K562 (cell line): ENCODE results near the gene ABR. TPM values are rescaled to one million over a fixed set of nuclear protein-coding genes. Genes with fewer than 3 reads are reported as not detected.
"Not testable (repeated sequence)": the region's sequence is repeated elsewhere in the genome, so short reads cannot be mapped to it uniquely, and the experiment has no call there.

Source experiments
- ATAC-seq: fragments of 200-7000 bp; cut with Tn5 transposase; 3 replicates; pipeline ENCODE4 v1.9.1; 2020; ENCODE audit warnings: moderate library complexity
- BruUV-seq: library from RNA; stranded (reverse); fragments of 400-500 nt; replicated peaks from 2 replicates; lab custom pipeline; 2021; lab: Mats Ljungman, UMichigan
- CTCF ChIA-PET: fragments of 300-600 bp; formaldehyde crosslinking; extraction: SDS; loops from one replicate; lab custom pipeline; 2021; ENCODE audit warnings: low intra/inter-chr PET ratio; lab: Yijun Ruan, JAX
- POLR2A ChIA-PET: fragments of 300-600, 350-650 bp; sonication (Branson Sonifier 250); formaldehyde crosslinking; extraction: SDS; loops from one replicate; lab custom pipeline; 2021; ENCODE audit warnings: antibody characterized with exemption, inconsistent platforms; lab: Yijun Ruan, JAX
- DNase-seq, 4 experiments: peaks; one replicate each; pipeline versions ENCODE4 v3.0.0 to v3.0.0-alpha.2; 2011 to 2018; ENCODE audit warnings: low spot score in 3 of 4, mixed read lengths in 3 of 4; ENCODE audit errors: extremely low read depth in 1 of 4
- FAIRE-seq: peaks from 2 replicates; lab custom pipeline; 2011; peaks lifted over from hg19 to GRCh38; lab: Jason Lieb, UNC
- H2AFZ ChIP-seq: 2 replicates; pipeline ENCODE4 v1.6.0; 2011; ENCODE audit warnings: low read depth, low read length, control low read depth, inconsistent platforms
- H3K27ac ChIP-seq: fragments of 200-600 bp; 3 replicates; pipeline ENCODE4 v1.8.0; 2011; ENCODE audit warnings: low read depth, mild to moderate bottlenecking, control low read depth, inconsistent platforms, low read length, moderate library complexity, mixed read lengths; ENCODE audit errors: extremely low read depth
- H3K27me3 ChIP-seq, 2 experiments: fragments of 300-600 bp in 1 of 2; 2 replicates in 1 of 2; 3 replicates in 1 of 2; pipeline versions ENCODE4 v1.6.0 to v1.8.0; 2011; ENCODE audit warnings: inconsistent platforms in 2 of 2, low read length in 2 of 2, mild to moderate bottlenecking in 1 of 2, mixed read lengths in 1 of 2, moderate library complexity in 1 of 2; ENCODE audit not compliant: control insufficient read depth in 2 of 2, insufficient read depth in 2 of 2
- H3K36me3 ChIP-seq: fragments of 300-600 bp; 3 replicates; pipeline ENCODE4 v1.8.0; 2011; ENCODE audit warnings: mild to moderate bottlenecking, low read length, inconsistent platforms; ENCODE audit not compliant: control insufficient read depth, insufficient read depth
- H3K4me1 ChIP-seq, 2 experiments: fragments of 200-600 bp in 1 of 2; replicated peaks in 1 of 2; 2 replicates in 1 of 2; 3 replicates in 1 of 2; pipeline versions ENCODE4 v1.5.1 to v1.8.0; 2011; ENCODE audit warnings: inconsistent platforms in 2 of 2, low read length in 2 of 2, mild to moderate bottlenecking in 1 of 2, mixed read lengths in 1 of 2, moderate library complexity in 1 of 2; ENCODE audit not compliant: control insufficient read depth in 2 of 2, insufficient read depth in 2 of 2
- H3K4me2 ChIP-seq: 2 replicates; pipeline ENCODE4 v1.6.1; 2011; ENCODE audit warnings: low read length, control low read depth, inconsistent platforms, mixed read lengths; ENCODE audit not compliant: insufficient read depth
- H3K4me3 ChIP-seq: fragments of 200-600 bp; sonication (generic), shearing (Covaris generic); 2 replicates; pipeline ENCODE4 v1.5.1; 2016; ENCODE audit warnings: control low read depth, inconsistent platforms
- H3K79me2 ChIP-seq: fragments of 200-600 bp; 3 replicates; pipeline ENCODE4 v1.8.0; 2011; ENCODE audit warnings: low read length, inconsistent platforms; ENCODE audit not compliant: control insufficient read depth, insufficient read depth
- H3K9ac ChIP-seq, 2 experiments: 2 replicates each; pipeline versions ENCODE4 v1.6.0 to v1.6.1; 2011; ENCODE audit warnings: low read depth in 2 of 2, low read length in 2 of 2, control low read depth in 1 of 2, inconsistent platforms in 1 of 2, mild to moderate bottlenecking in 1 of 2, mixed read lengths in 1 of 2; ENCODE audit not compliant: insufficient read depth in 1 of 2
- H3K9me1 ChIP-seq: one replicate; pipeline ENCODE4 v1.6.0; 2011; ENCODE audit warnings: inconsistent platforms, mild to moderate bottlenecking, low read length, moderate library complexity; ENCODE audit not compliant: control insufficient read depth, insufficient read depth
- H3K9me3 ChIP-seq: replicated peaks from 2 replicates; pipeline ENCODE4 v1.5.1; 2011; ENCODE audit warnings: low read depth, low read length, inconsistent platforms; ENCODE audit not compliant: control insufficient read depth, insufficient read depth
- H4K20me1 ChIP-seq: replicated peaks from 2 replicates; pipeline ENCODE4 v1.6.1; 2011; ENCODE audit warnings: low read length, inconsistent platforms, mixed read lengths; ENCODE audit not compliant: control insufficient read depth, insufficient read depth
- ERF ChIP-seq: fragments of 450-650 bp; formaldehyde crosslinking; IDR thresholded peaks from 2 replicates; pipeline ENCODE4 v1.4.0; 2020; ENCODE audit warnings: mild to moderate bottlenecking, mixed read lengths
- POLR3G ChIP-seq: IDR thresholded peaks from 2 replicates; pipeline ENCODE4 v1.6.1; 2011; ENCODE audit not compliant: insufficient read length, insufficient replicate concordance; ENCODE audit errors: extremely low read depth
- SPI1 ChIP-seq: IDR thresholded peaks from 2 replicates; pipeline ENCODE4 v1.6.1; 2011; ENCODE audit warnings: low read depth, low read length, control low read depth, borderline replicate concordance
- ZFP36 ChIP-seq: fragments of 150-350 bp; IDR thresholded peaks from 2 replicates; pipeline ENCODE4 v1.6.1; 2018; ENCODE audit warnings: low read length, low read depth; ENCODE audit not compliant: partially characterized antibody
- ZKSCAN3 ChIP-seq: fragments of 250-450 bp; sonication (Bioruptor Pico); IDR thresholded peaks from 2 replicates; pipeline ENCODE4 v1.4.0; 2020
- ZNF76 ChIP-seq: fragments of 250-450 bp; sonication (Bioruptor Pico); IDR thresholded peaks from 2 replicates; pipeline ENCODE4 v1.4.0; 2020; ENCODE audit warnings: mild to moderate bottlenecking, moderate library complexity, borderline replicate concordance
- whole genome bisulfite sequencing: fragments of 100-300 bp; shearing (Covaris generic); methylation state at CpG from one replicate; pipeline ENCODE4 v1.1.6; 2016; ENCODE audit warnings: low coverage, mixed read lengths; ENCODE audit not compliant: insufficient coverage; ENCODE audit errors: missing lambda C conversion rate; 5-methylcytosine and 5-hydroxymethylcytosine counted together
- in situ Hi-C: fragments of 300-500 bp; cut with MboI; formaldehyde crosslinking; loops from 4 replicates; pipeline ENCODE4 v1.15.0; 2018; ENCODE audit warnings: inconsistent platforms, mixed read lengths
- intact Hi-C: fragments of 100-400 bp; cut with micrococcal nuclease; formaldehyde crosslinking; loops from 2 replicates; pipeline ENCODE4 v1.14.2; 2022
- polyA plus RNA-seq, 8 experiments: library from polyadenylated mRNA; depleted of rRNA in 4 of 8; stranded (reverse) in 5 of 8; unstranded in 3 of 8; fragments of >200 nt; fragmentation: Nextera tagmentation in 2 of 8; fragmentation: Illumina TruSeq in 1 of 8; extraction: Ambion mirVana in 2 of 8; extraction: Trizol in 1 of 8; gene quantifications; 2 replicates each; pipeline versions ENCODE4 v1.2.1 to v1.2.3, GENCODE V29; 2011 to 2014; ENCODE audit warnings: inconsistent platforms in 1 of 8, missing spikeins in 1 of 8
- total RNA-seq, 7 experiments: library from RNA; depleted of rRNA in 6 of 7; stranded (reverse); fragments of >200 nt in 6 of 7; fragmentation: Illumina TruSeq in 2 of 7; extraction: Trizol in 2 of 7; gene quantifications; 2 replicates each; pipeline versions ENCODE4 v1.2.1 to v1.2.3, GENCODE V29; 2011 to 2021; ENCODE audit warnings: low replicate concordance in 1 of 7
- TF ChIP-seq, protein P1 (sequence below): fragments of 250-450 bp; sonication (Bioruptor Pico); IDR thresholded peaks from 2 replicates; pipeline ENCODE4 v1.5.0; 2021
- TF ChIP-seq, protein P2 (sequence below): fragments of 450-650 bp; formaldehyde crosslinking; IDR thresholded peaks from 2 replicates; pipeline ENCODE4 v1.4.0; 2020; ENCODE audit warnings: mild to moderate bottlenecking, moderate library complexity

Gene ABR
- total and polyA plus RNA-seq, 9 of the 15 experiments (the other 6 are each of a cell fraction or from before 2014, with no cell fraction given), result 0.07 to 1.6 (median 0.37) TPM; not detected in 1

DNA sequence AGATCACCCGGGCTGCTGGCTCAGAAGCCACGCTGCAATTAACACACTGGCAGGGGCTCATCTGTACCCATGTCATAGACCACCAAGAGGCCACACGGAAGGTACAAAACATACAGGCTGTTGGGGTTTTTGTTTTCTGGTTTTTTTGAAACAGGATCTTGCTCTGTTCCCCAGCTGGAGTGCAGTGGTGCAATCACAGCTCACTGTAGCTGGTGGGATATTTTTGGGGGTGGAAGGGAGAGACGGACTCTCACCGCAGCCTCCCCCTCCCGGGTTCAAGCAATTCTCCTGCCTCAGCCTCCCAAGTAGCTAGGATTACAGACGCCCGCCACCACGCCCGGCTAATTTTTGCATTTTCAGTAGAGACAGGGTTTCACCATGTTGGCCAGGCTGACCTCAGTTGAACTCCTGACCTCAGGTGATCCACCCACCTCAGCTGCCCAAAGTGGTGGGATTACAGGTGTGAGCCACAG, 19.5 kb upstream of the ABR start:
- CTCF ChIA-PET, H3K9me1 ChIP-seq, ATAC-seq, H3K4me3 ChIP-seq, DNase-seq, BruUV-seq, in situ Hi-C loops, H2AFZ ChIP-seq, POLR2A ChIA-PET, H3K79me2 ChIP-seq, H3K9me3 ChIP-seq, H3K9ac ChIP-seq, H3K36me3 ChIP-seq, FAIRE-seq, intact Hi-C loops, H3K4me2 ChIP-seq, H4K20me1 ChIP-seq, H3K27ac ChIP-seq: not testable (repeated sequence)
- 11% methylated on average over 10 of the region's 10 CpGs for WGBS
- H3K4me1 ChIP-seq, result peaks cover 0 to 13% of the 10 kb centered on the region in 2 experiments; a peak in 2 of 5 replicates
- peaks cover 3 to 16% of the 10 kb centered on the region in 2 experiments; a peak in 2 of 5 replicates for H3K27me3 ChIP-seq

DNA sequence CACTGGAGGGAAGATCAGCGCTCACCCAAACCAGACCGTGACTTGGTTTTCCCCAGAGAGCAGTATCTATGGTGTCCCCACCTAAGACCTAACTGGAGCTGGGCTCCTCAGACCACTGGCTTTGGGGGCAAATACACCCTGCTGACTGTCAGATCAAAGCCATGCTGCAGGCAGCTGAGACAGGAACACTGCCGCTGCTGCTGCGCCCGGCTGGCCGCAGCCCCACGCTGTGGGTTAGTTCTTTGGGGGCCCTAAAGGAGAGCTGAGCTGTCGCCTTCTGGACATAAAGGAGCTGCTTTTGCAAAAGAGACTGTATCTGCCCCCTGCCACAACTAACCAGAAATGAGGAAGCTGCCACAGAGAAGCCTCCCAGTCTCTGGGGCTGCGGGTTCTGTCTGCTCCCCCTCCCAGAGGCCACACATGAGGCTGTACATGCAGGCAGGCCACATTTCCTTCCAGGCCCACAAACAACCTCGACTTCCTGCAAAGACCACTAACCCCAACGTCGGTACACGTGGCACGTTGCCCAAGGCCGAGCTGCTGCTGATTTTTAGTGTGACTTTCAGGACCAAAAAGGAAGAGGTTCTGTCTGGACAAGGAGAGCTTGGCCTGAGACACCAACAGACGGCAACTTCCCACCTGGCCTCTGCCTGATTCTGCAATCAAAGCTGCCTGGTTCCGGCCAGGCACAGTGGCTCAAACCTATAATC, 18.2 kb upstream of the ABR start:
- in situ Hi-C loops (no loop called here), intact Hi-C loops (no loop called here)
- H3K27me3 ChIP-seq, result peaks cover 3 to 21% of the 10 kb centered on the region in 2 experiments; a peak in 4 of 5 replicates
- TF ChIP-seq POLR3G, result no peak
- TF ChIP-seq ZKSCAN3 (CRISPR knock-in tag), result no peak
- TF ChIP-seq, protein P1, sequence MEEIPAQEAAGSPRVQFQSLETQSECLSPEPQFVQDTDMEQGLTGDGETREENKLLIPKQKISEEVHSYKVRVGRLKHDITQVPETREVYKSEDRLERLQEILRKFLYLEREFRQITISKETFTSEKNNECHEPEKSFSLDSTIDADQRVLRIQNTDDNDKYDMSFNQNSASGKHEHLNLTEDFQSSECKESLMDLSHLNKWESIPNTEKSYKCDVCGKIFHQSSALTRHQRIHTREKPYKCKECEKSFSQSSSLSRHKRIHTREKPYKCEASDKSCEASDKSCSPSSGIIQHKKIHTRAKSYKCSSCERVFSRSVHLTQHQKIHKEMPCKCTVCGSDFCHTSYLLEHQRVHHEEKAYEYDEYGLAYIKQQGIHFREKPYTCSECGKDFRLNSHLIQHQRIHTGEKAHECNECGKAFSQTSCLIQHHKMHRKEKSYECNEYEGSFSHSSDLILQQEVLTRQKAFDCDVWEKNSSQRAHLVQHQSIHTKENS, result no peak
- TF ChIP-seq ZNF76 (CRISPR knock-in tag), result no peak
- TF ChIP-seq ERF (CRISPR knock-in tag), result no peak
- 0 out of 2 replicates have a peak, but pooled peaks have one; percentile 7 for TF ChIP-seq SPI1
- no peak for TF ChIP-seq ZFP36
- TF ChIP-seq, protein P2, sequence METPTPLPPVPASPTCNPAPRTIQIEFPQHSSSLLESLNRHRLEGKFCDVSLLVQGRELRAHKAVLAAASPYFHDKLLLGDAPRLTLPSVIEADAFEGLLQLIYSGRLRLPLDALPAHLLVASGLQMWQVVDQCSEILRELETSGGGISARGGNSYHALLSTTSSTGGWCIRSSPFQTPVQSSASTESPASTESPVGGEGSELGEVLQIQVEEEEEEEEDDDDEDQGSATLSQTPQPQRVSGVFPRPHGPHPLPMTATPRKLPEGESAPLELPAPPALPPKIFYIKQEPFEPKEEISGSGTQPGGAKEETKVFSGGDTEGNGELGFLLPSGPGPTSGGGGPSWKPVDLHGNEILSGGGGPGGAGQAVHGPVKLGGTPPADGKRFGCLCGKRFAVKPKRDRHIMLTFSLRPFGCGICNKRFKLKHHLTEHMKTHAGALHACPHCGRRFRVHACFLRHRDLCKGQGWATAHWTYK (CRISPR knock-in tag), result peak; percentile 50; the same call in 1 of the 2 replicates
- no peak overlapping the region for H3K9ac ChIP-seq
- H3K27ac ChIP-seq, result no peak overlapping the region
- DNase-seq, result no peak
- no peak overlapping the region for H2AFZ ChIP-seq
- POLR2A ChIA-PET, result no interaction called here
- no peaks in the 10 kb centered on the region for H3K9me3 ChIP-seq
- WGBS, result 0% methylated on average over 10 of the region's 17 CpGs
- H3K79me2 ChIP-seq, result no peaks in the 10 kb centered on the region
- FAIRE-seq, result no peak
- no peaks in the 10 kb centered on the region for H3K9me1 ChIP-seq
- H3K36me3 ChIP-seq, result no peaks in the 10 kb centered on the region
- H3K4me3 ChIP-seq, result no peak overlapping the region
- H4K20me1 ChIP-seq, result no peaks in the 10 kb centered on the region
- BruUV-seq, result no TSS peak
- ATAC-seq, result no peak; the same call in 2 of the 3 replicates
- peaks cover 0 to 5% of the 10 kb centered on the region in 2 experiments; a peak in 2 of 5 replicates for H3K4me1 ChIP-seq
- CTCF ChIA-PET, result no interaction called here
- no peak overlapping the region for H3K4me2 ChIP-seq
